IMR-90 (cell line): ENCODE results near the gene SERP1. TPM values are rescaled to one million over a fixed set of nuclear protein-coding genes. Genes with fewer than 3 reads are reported as not detected.

Experiments
- ATAC-seq: fragments of 200-7000 bp; cut with Tn5 transposase; 2 replicates; pipeline ENCODE4 v1.9.1; 2020; ENCODE audit warnings: low read depth, mild to moderate bottlenecking, moderate library complexity
- BruUV-seq: library from RNA; stranded (reverse); fragments of 400-500 nt; replicated peaks from 2 replicates; lab custom pipeline; 2021; lab: Mats Ljungman, UMichigan
- CTCF ChIA-PET: fragments of 300-600 bp; formaldehyde crosslinking; extraction: SDS; loops from one replicate; lab custom pipeline; 2021; ENCODE audit warnings: antibody characterized with exemption; lab: Yijun Ruan, JAX
- POLR2A ChIA-PET: fragments of 300-600 bp; sonication (Branson Sonifier 250); formaldehyde crosslinking; loops from one replicate; lab custom pipeline; 2022; ENCODE audit warnings: antibody characterized with exemption; ENCODE audit not compliant: unreplicated experiment; lab: Charles Lee
- DNase-seq: peaks from one replicate; pipeline ENCODE4 v3.0.0; 2013
- H2AFZ ChIP-seq: replicated peaks from 2 replicates; pipeline ENCODE3; 2013; ENCODE audit warnings: low read length, mild to moderate bottlenecking; ENCODE audit not compliant: poor library complexity
- H2AK5ac ChIP-seq: 2 replicates; pipeline ENCODE4 v1.6.1; 2013; ENCODE audit warnings: low read depth, low read length, inconsistent platforms
- H2AK9ac ChIP-seq: replicated peaks from 2 replicates; pipeline ENCODE3; 2013; ENCODE audit warnings: mild to moderate bottlenecking, low read depth, low read length, moderate library complexity; ENCODE audit not compliant: poor library complexity
- H2BK120ac ChIP-seq: 2 replicates; pipeline ENCODE4 v1.6.1; 2013; ENCODE audit warnings: low read depth, low read length, inconsistent platforms
- H2BK15ac ChIP-seq: 3 replicates; pipeline ENCODE4 v1.6.1; 2013; ENCODE audit warnings: low read depth, low read length, inconsistent platforms
- H2BK20ac ChIP-seq: 2 replicates; pipeline ENCODE4 v1.6.1; 2013; ENCODE audit warnings: low read depth, mild to moderate bottlenecking, inconsistent platforms, low read length, moderate library complexity
- H2BK5ac ChIP-seq: 2 replicates; pipeline ENCODE4 v1.6.1; 2013; ENCODE audit warnings: mild to moderate bottlenecking, low read depth, low read length, inconsistent platforms; ENCODE audit not compliant: poor library complexity, severe bottlenecking
- H3K14ac ChIP-seq: replicated peaks from 2 replicates; pipeline ENCODE4 v1.6.1; 2013; ENCODE audit warnings: low read depth, low read length, inconsistent platforms
- H3K18ac ChIP-seq: 2 replicates; pipeline ENCODE4 v1.6.1; 2013; ENCODE audit warnings: low read depth, low read length, control low read depth
- H3K23ac ChIP-seq: 2 replicates; pipeline ENCODE4 v1.6.1; 2013; ENCODE audit warnings: low read depth, low read length, inconsistent platforms
- H3K27ac ChIP-seq: 2 replicates; pipeline ENCODE4 v1.5.1; 2013; ENCODE audit warnings: mild to moderate bottlenecking, control low read depth, low read length; ENCODE audit not compliant: insufficient read depth
- H3K27me3 ChIP-seq: 2 replicates; pipeline ENCODE4 v1.6.1; 2013; ENCODE audit warnings: low read length; ENCODE audit not compliant: control insufficient read depth, insufficient read depth
- H3K36me3 ChIP-seq: 2 replicates; pipeline ENCODE4 v1.6.1; 2013; ENCODE audit warnings: low read length, mixed read lengths; ENCODE audit not compliant: control insufficient read depth, insufficient read depth
- H3K4ac ChIP-seq: 2 replicates; pipeline ENCODE4 v1.6.1; 2013; ENCODE audit warnings: low read depth, low read length, inconsistent platforms
- H3K4me1 ChIP-seq: 2 replicates; pipeline ENCODE4 v1.6.1; 2013; ENCODE audit warnings: low read length, mixed read lengths; ENCODE audit not compliant: control insufficient read depth, insufficient read depth
- H3K4me2 ChIP-seq: 2 replicates; pipeline ENCODE4 v1.6.1; 2013; ENCODE audit warnings: low read depth, mild to moderate bottlenecking, control low read depth, low read length, moderate library complexity
- H3K4me3 ChIP-seq: 2 replicates; pipeline ENCODE4 v1.5.1; 2013; ENCODE audit warnings: low read depth, mild to moderate bottlenecking, control low read depth, low read length, moderate library complexity; ENCODE audit not compliant: insufficient read depth
- H3K56ac ChIP-seq: 2 replicates; pipeline ENCODE4 v1.6.1; 2013; ENCODE audit warnings: low read length, inconsistent platforms; ENCODE audit not compliant: insufficient read depth; ENCODE audit errors: extremely low read depth
- H3K79me1 ChIP-seq, 2 experiments: 2 replicates each; pipeline ENCODE4 v1.6.1; 2013; ENCODE audit warnings: low read length in 2 of 2, inconsistent platforms in 1 of 2, low read depth in 1 of 2
- H3K9ac ChIP-seq: 2 replicates; pipeline ENCODE4 v1.6.1; 2013; ENCODE audit warnings: low read depth, low read length, control low read depth
- H3K9me1 ChIP-seq: 2 replicates; pipeline ENCODE4 v1.6.1; 2013; ENCODE audit warnings: low read length, inconsistent platforms; ENCODE audit not compliant: insufficient read depth
- H3K9me3 ChIP-seq: 2 replicates; pipeline ENCODE4 v1.6.1; 2013; ENCODE audit warnings: low read length; ENCODE audit not compliant: control insufficient read depth, insufficient read depth
- H4K20me1 ChIP-seq: 2 replicates; pipeline ENCODE4 v1.6.1; 2013; ENCODE audit warnings: low read length, inconsistent platforms; ENCODE audit not compliant: insufficient read depth
- H4K5ac ChIP-seq: 2 replicates; pipeline ENCODE4 v1.6.1; 2013; ENCODE audit warnings: mild to moderate bottlenecking, low read depth, low read length, control low read depth
- H4K8ac ChIP-seq, 2 experiments: 2 replicates each; pipeline ENCODE4 v1.6.1; 2013; ENCODE audit warnings: low read depth in 2 of 2, low read length in 2 of 2, control low read depth in 1 of 2, inconsistent platforms in 1 of 2
- H4K91ac ChIP-seq: 2 replicates; pipeline ENCODE4 v1.6.1; 2013; ENCODE audit warnings: low read depth, low read length, inconsistent platforms; ENCODE audit not compliant: insufficient read depth
- BHLHE40 ChIP-seq: fragments of 150-350 bp; IDR thresholded peaks from 2 replicates; pipeline ENCODE4 v1.6.1; 2016; ENCODE audit warnings: mild to moderate bottlenecking, low read depth, low read length
- CEBPB ChIP-seq: IDR thresholded peaks from 2 replicates; pipeline ENCODE4 v1.6.1; 2012; ENCODE audit warnings: low read depth, low read length, improper control_type of control experiment
- CHD1 ChIP-seq: IDR thresholded peaks from 2 replicates; pipeline ENCODE4 v1.6.1; 2012; ENCODE audit warnings: low read depth, low read length, improper control_type of control experiment
- CTCF ChIP-seq: conservative IDR thresholded peaks from 2 replicates; pipeline ENCODE4 v1.5.1; 2012; ENCODE audit warnings: mild to moderate bottlenecking, low read depth, low read length, improper control_type of control experiment
- ELK1 ChIP-seq: fragments of 150-350 bp; IDR thresholded peaks from 2 replicates; pipeline ENCODE4 v1.6.1; 2016; ENCODE audit warnings: low read depth, mild to moderate bottlenecking, low read length, moderate library complexity, borderline replicate concordance
- FOS ChIP-seq: fragments of 150-350 bp; IDR thresholded peaks from 2 replicates; pipeline ENCODE4 v1.6.1; 2016; ENCODE audit warnings: low read depth, low read length
- MAFK ChIP-seq: IDR thresholded peaks from 2 replicates; pipeline ENCODE4 v1.6.1; 2012; ENCODE audit warnings: low read depth, low read length, improper control_type of control experiment
- MAZ ChIP-seq: IDR thresholded peaks from 2 replicates; pipeline ENCODE4 v1.6.1; 2012; ENCODE audit warnings: low read depth, mild to moderate bottlenecking, low read length, improper control_type of control experiment, moderate library complexity, borderline replicate concordance
- MXI1 ChIP-seq: IDR thresholded peaks from 2 replicates; pipeline ENCODE4 v1.6.1; 2012; ENCODE audit warnings: low read depth, mild to moderate bottlenecking, low read length, moderate library complexity, borderline replicate concordance
- NFE2L2 ChIP-seq: fragments of 150-350 bp; IDR thresholded peaks from 2 replicates; pipeline ENCODE4 v1.6.1; 2016; ENCODE audit warnings: low read depth, mild to moderate bottlenecking, low read length
- POLR2A ChIP-seq: IDR thresholded peaks from 2 replicates; pipeline ENCODE4 v1.6.1; 2012; ENCODE audit warnings: mild to moderate bottlenecking, low read depth, low read length
- RAD21 ChIP-seq: IDR thresholded peaks from 2 replicates; pipeline ENCODE4 v1.6.1; 2012; ENCODE audit warnings: low read length, improper control_type of control experiment
- RCOR1 ChIP-seq: IDR thresholded peaks from 2 replicates; pipeline ENCODE4 v1.6.1; 2012; ENCODE audit warnings: mild to moderate bottlenecking, low read length, improper control_type of control experiment; ENCODE audit not compliant: insufficient replicate concordance
- RFX5 ChIP-seq: IDR thresholded peaks from 2 replicates; pipeline ENCODE4 v1.8.0; 2012; ENCODE audit warnings: low read depth, mild to moderate bottlenecking, low read length, moderate library complexity
- SMC3 ChIP-seq: fragments of 150-350 bp; IDR thresholded peaks from 2 replicates; pipeline ENCODE4 v1.6.1; 2016; ENCODE audit warnings: low read depth, mild to moderate bottlenecking, antibody characterized with exemption, low read length, moderate library complexity
- USF2 ChIP-seq: fragments of 150-350 bp; IDR thresholded peaks from 2 replicates; pipeline ENCODE4 v1.6.1; 2017; ENCODE audit warnings: mild to moderate bottlenecking, antibody characterized with exemption, low read length, low read depth
- WGBS, 2 experiments: methylation state at CpG; one replicate each; pipeline versions ENCODE4 v1.1.5 to v1.1.7; 2013; ENCODE audit warnings: missing lambda C conversion rate in 2 of 2; ENCODE audit not compliant: insufficient read length in 1 of 2; ENCODE audit errors: extremely low coverage in 2 of 2; 5-methylcytosine and 5-hydroxymethylcytosine counted together
- dilution Hi-C: fragments of 300-500 bp; cut with HindIII; formaldehyde crosslinking; loops from one replicate; pipeline ENCODE4 v1.14.3; 2018; ENCODE audit warnings: low sequenced_read_pairs; ENCODE audit not compliant: unreplicated experiment
- in situ Hi-C: fragments of 300-500 bp; cut with MboI; formaldehyde crosslinking; loops from 3 replicates; pipeline ENCODE4 v1.14.3; 2019; ENCODE audit warnings: low sequenced_read_pairs, inconsistent platforms, mixed read lengths
- intact Hi-C: fragments of 100-400 bp; cut with micrococcal nuclease; formaldehyde crosslinking; loops from 2 replicates; pipeline ENCODE4 v1.10.0; 2022
- polyA plus RNA-seq, 3 experiments: library from polyadenylated mRNA; depleted of rRNA; stranded (reverse); fragments of >200 nt; gene quantifications; 2 replicates each; pipeline ENCODE4 v1.2.3, GENCODE V29; 2012; ENCODE audit warnings: low replicate concordance in 1 of 3
- total RNA-seq: library from RNA; depleted of rRNA; stranded (reverse); fragments of >200 nt; gene quantifications from 2 replicates; pipeline ENCODE4 v1.2.3, GENCODE V29; 2012

Gene SERP1
- total and polyA plus RNA-seq, 2 of the 4 experiments (the other 2 are of a cell fraction) = 64.0 to 73.4 TPM

- no peak overlapping the region for H4K8ac ChIP-seq
- H3K4ac ChIP-seq = no peak overlapping the region
- no peaks in the 10 kb centered on the region for H3K9me3 ChIP-seq
- BruUV-seq = no TSS peak
- in situ Hi-C loops (no loop called here), intact Hi-C loops (no loop called here), dilution Hi-C loops (no loop called here)
- H3K56ac ChIP-seq = no peak overlapping the region
- no peak overlapping the region; the same call in 1 of the 2 replicates for H3K9ac ChIP-seq
- POLR2A ChIA-PET = no interaction called here
- H3K36me3 ChIP-seq = no peaks in the 10 kb centered on the region
- H2AFZ ChIP-seq = no peak overlapping the region
- 0 out of 2 replicates have a peak overlapping the region, but pooled peaks have one; percentile 46 for H2AK5ac ChIP-seq
- H2BK20ac ChIP-seq = no peak overlapping the region
- WGBS, 2 experiments = 90% methylated on average over 2 of the region's 4 CpGs; no CpG with 5 or more reads in 1 of the 2 experiments
- no peak overlapping the region for H3K27ac ChIP-seq
- 0 out of 2 replicates have a peak, but pooled peaks cover 2% of the 10 kb centered on the region for H3K9me1 ChIP-seq
- no peak overlapping the region for H2BK120ac ChIP-seq
- peaks cover 0 to 8% of the 10 kb centered on the region in 2 experiments; a peak in 2 of 4 replicates for H3K79me1 ChIP-seq
- 0 out of 2 replicates have a peak overlapping the region, but pooled peaks have one; percentile 29 for H4K5ac ChIP-seq
- 0 out of 2 replicates have a peak, but pooled peaks cover 4% of the 10 kb centered on the region for H4K20me1 ChIP-seq
- TF ChIP-seq CEBPB = no peak
- no peak for TF ChIP-seq MXI1
- TF ChIP-seq NFE2L2 = no peak
- no peak for TF ChIP-seq RFX5
- TF ChIP-seq MAFK = no peak
- TF ChIP-seq RAD21 = no peak
- no peak for TF ChIP-seq ELK1
- no peak for TF ChIP-seq RCOR1
- TF ChIP-seq MAZ = no peak
- no peak for TF ChIP-seq USF2
- TF ChIP-seq CHD1 = no peak
- TF ChIP-seq SMC3 = no peak
- TF ChIP-seq POLR2A = no peak
- no peak for TF ChIP-seq CTCF
- TF ChIP-seq BHLHE40 = no peak
- no peak for TF ChIP-seq FOS
- H3K4me3 ChIP-seq = no peak overlapping the region
- no peak overlapping the region; the same call in 1 of the 2 replicates for H3K4me2 ChIP-seq
- no peak overlapping the region for H4K91ac ChIP-seq
- H3K4me1 ChIP-seq = peaks cover 2% of the 10 kb centered on the region; the same call in 1 of the 2 replicates
- H3K23ac ChIP-seq = peak overlapping the region; percentile 9; the same call in 1 of the 2 replicates
- H3K27me3 ChIP-seq = no peaks in the 10 kb centered on the region
- no peak for DNase-seq
- CTCF ChIA-PET = interaction anchor here (1.2 kb wide), 1 partner anchor 10 kb away, joined by 4 read pairs; the partner anchor contains the start of gene SERP1
- peak overlapping the region; percentile 28; the same call in 1 of the 2 replicates for H3K18ac ChIP-seq
- peak; percentile 45 for ATAC-seq
- no peak overlapping the region for H3K14ac ChIP-seq
- no peak overlapping the region for H2AK9ac ChIP-seq
- no peak overlapping the region for H2BK5ac ChIP-seq
- H2BK15ac ChIP-seq = no peak overlapping the region
Measured at GRCh38 chr3:150535204-150535603, 11.1 kb downstream of the SERP1 start.
